ENCODE results near the gene APCDD1.

Gene APCDD1

GRCh38 chr18:10432781-10433180 lies 21.7 kb upstream of the APCDD1 start:
- no peak for DNase-seq

GRCh38 chr18:10436160-10436559 lies 18.3 kb upstream of the APCDD1 start:
- no peak for DNase-seq

GRCh38 chr18:10437837-10438236 lies 16.6 kb upstream of the APCDD1 start:
- no peak for DNase-seq

GRCh38 chr18:10439898-10440297 lies 14.5 kb upstream of the APCDD1 start:
- no peak for DNase-seq

- no peak for DNase-seq
Observed at GRCh38 chr18:10440884-10441283, 13.6 kb upstream of the APCDD1 start.

- no peak for DNase-seq
Observed at GRCh38 chr18:10441472-10441871, 13.0 kb upstream of the APCDD1 start.

- no peak for DNase-seq
Observed at GRCh38 chr18:10442551-10442971, 11.9 kb upstream of the APCDD1 start.

GRCh38 chr18:10443001-10443400 lies 11.4 kb upstream of the APCDD1 start:
- DNase-seq = no peak

GRCh38 chr18:10444314-10445006 lies 10.0 kb upstream of the APCDD1 start:
- no peak for DNase-seq

GRCh38 chr18:10449396-10449795 lies 5.0 kb upstream of the APCDD1 start:
- DNase-seq = peak in 1 of 2 experiments; percentile 30

- no peak for DNase-seq
Observed at GRCh38 chr18:10450986-10451385, 3.4 kb upstream of the APCDD1 start.

GRCh38 chr18:10453261-10453805 lies 1.1 kb upstream of the APCDD1 start:
- no peak for DNase-seq

- DNase-seq = peak; percentile 9 to 23
Observed at GRCh38 chr18:10454681-10455557, 484 bp downstream of the APCDD1 start.

GRCh38 chr18:10455726-10456453 lies 1.5 kb downstream of the APCDD1 start:
- DNase-seq = peak; percentile 39 to 61

GRCh38 chr18:10456718-10457117 lies 2.3 kb downstream of the APCDD1 start:
- no peak for DNase-seq

GRCh38 chr18:10457128-10457527 lies 2.7 kb downstream of the APCDD1 start:
- DNase-seq = no peak

GRCh38 chr18:10457767-10458166 lies 3.3 kb downstream of the APCDD1 start:
- no peak for DNase-seq

- no peak for DNase-seq
Observed at GRCh38 chr18:10458691-10459090, 4.3 kb downstream of the APCDD1 start.

- no peak for DNase-seq
Observed at GRCh38 chr18:10459587-10459986, 5.2 kb downstream of the APCDD1 start.

- no peak for DNase-seq
Observed at GRCh38 chr18:10460414-10461018, 6.1 kb downstream of the APCDD1 start.

- DNase-seq = no peak
Observed at GRCh38 chr18:10461989-10462388, 7.6 kb downstream of the APCDD1 start.

GRCh38 chr18:10462597-10462996 lies 8.2 kb downstream of the APCDD1 start:
- DNase-seq = no peak

- DNase-seq = no peak
Observed at GRCh38 chr18:10463096-10463495, 8.7 kb downstream of the APCDD1 start.

Measured in NCI-H524 (cell line).